GM19099 (cell line): ENCODE results near the gene PARD3B.

Source experiments
- POLR2A ChIP-seq: IDR thresholded peaks from 3 replicates; pipeline ENCODE4 v1.6.1; 2011; ENCODE audit warnings: low read depth; ENCODE audit not compliant: insufficient read length; ENCODE audit errors: extremely low read depth

Gene PARD3B

DNA sequence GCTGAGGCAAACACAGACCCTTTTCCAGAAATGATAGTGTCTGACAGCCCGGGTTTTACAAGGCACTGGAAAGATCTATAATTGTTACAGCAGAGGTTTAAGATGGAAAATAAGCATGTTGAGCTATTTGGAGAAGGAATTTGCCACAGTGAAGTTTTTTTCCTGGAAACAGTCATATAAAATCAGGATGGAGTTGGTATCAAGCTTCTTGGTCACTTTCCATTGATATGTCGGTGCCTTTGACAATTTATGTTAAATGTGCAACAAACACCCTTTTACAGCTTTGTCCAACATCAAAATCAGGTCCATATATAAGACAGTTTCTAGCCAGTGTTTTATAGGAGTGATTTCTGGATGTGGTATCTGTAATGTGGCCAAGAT, 1019.9 kb downstream of the PARD3B start:
- no peak for TF ChIP-seq POLR2A

DNA sequence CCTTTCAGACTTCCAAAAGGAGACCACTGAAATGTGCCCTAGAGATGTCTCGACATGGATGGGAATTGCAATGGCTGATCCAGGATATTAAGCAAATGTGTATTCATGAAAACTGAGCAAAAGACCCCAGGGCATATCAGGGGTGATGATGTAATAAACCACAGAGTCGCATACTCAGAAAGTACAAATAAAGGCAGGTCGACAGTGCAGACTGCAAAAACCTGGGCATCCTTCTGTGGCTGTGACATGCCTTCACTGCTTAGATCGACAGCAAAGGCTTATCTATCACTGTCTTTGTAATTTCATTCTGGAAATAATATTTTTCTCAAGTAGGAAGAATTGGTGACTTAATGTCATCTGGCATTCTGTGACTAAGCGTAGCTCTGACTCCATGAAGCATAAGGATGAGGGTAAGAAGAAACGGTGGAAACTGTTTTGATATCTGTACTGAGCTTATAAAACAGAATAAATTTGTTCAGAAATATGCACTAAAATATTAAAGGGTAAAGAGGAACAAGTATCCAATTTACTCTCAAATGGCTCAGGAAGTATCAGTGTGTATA, 1021.4 kb downstream of the PARD3B start:
- no peak for TF ChIP-seq POLR2A

DNA sequence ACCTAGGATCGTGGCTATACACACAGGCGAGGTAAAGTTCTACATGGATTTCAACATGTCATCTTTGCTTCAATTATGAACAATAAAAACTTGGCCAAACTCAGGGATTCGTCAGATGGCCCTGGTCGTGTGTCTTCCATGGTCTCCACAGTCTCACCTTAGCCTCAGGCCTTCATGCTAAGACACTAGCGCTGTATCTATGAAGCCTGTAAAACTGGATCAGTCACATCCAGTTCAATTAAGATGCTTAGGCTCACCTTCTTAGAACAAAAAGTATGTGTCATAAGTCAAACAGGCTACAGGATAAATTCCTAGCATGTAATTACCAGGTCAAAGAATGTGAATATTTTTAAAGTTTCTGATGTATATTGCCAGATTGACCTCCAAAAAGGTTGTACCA, 1023.3 kb downstream of the PARD3B start:
- no peak for TF ChIP-seq POLR2A

DNA sequence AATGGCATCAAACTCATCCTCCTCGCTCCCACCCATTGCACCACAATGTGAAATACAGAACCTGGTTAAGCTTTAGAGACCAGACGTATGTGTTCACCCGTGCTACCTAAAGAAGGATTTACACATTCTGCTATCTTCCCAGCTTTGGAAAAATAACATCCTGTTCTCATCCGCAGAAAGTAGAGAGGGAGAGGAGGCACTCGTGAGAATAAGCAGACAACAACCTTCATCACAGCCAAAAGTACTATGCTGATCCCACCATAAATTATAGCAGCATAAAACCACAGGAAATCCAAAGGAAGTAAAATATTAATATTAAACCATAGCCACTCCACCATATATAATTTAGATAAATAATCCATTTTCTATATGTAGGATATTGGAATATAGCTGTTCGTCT, 1025.4 kb downstream of the PARD3B start:
- no peak for TF ChIP-seq POLR2A

DNA sequence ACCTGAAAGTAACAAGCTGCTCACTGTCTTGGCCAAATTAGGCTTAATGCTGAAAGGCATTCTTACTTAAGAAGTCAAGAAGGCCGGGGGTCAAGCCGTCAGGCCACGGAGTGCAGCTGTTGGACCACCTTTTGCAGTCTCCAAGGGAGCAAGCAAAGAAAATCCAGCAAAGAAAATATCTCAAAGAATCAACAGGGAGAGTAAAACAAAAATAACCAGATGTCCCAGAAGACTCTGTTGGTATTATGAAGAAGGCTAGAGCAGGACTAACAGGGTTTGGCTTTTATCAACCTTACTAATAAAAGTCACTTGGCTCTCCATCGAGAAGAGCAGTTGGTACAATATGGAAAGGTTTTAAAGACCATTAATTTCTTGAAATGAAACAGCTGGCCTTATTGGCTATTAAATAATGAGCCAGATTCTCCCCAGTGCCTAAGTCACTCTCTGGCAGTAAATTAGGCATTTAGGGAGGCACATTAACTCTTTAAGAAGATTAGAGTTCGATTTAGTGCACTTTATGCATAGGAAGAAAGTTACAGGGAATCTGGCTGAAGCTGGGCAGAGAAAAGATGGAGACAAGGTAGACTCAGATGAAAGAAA, 1026.2 kb downstream of the PARD3B start:
- TF ChIP-seq POLR2A: no peak

DNA sequence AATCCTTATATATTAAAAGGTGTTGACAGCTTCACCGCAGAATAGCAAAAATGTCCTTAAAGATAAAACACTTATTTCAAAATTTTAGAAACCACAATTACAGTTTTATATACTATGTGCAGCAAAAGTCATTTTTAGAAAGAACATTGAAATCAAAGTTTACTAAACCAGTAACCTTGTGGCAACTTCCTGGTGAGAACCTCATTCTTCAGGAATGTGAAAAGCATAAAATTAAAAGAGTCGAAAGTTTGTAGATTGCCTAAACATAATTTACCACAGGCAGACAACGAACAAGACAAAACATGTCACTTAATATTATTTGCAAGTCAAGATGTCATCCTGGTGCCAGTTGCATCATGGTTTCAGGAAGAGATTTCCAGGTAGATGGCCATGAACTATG, 1028.7 kb downstream of the PARD3B start:
- TF ChIP-seq POLR2A: no peak

DNA sequence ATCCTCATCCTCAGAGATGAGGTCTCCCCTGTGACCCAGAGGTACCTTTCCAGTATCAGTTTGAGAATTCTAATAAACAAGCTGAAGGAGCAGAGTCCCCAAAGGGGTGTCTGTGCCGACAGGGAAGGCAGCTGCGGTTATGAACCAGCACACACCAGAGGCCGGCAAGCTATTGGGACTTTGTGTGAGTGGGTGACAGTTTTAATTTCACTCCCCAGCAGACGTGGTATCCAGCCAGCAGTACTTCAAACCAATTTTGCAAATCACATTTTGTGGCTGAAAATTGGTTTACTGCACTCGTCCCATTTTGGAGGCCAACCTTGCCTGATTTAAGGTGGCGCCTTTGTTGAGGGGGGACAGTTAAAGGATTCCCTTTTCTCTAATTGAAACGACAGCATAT, 1034.1 kb downstream of the PARD3B start:
- TF ChIP-seq POLR2A: no peak

DNA sequence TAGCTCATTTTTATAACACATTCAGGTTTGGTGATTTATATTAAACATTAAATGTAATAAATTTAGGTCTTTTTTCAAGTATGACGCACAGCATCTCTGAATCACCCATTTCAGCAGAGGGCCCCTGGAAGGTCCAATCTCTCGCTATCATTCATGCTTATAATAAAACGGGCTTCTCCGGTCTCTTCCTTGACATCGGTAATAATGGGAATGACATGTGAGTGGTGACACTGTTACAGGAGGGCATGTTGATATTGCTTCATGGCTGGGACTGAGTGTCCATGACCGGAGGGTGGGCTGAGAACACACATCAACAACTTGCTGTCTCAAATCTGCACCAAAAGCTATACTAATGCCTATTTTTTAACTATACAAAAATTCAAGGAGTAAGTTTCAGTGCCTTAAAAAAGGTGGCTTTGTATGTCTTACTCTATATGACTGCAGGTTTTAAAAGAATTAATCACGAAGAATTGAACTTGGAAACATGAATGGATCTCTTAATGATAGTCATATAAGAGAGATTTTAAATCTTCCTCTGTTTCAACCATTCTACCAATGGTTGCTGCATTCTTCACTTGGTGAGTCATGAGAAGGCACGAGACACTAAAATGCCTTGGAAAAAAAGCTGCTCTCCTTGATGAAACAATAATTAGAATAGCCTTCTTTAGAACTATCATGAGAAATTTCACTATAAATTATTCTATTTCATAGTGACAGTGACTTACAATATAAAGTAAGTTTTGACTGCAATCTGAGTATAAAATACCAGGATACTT, 1035.1 kb downstream of the PARD3B start:
- TF ChIP-seq POLR2A: no peak

DNA sequence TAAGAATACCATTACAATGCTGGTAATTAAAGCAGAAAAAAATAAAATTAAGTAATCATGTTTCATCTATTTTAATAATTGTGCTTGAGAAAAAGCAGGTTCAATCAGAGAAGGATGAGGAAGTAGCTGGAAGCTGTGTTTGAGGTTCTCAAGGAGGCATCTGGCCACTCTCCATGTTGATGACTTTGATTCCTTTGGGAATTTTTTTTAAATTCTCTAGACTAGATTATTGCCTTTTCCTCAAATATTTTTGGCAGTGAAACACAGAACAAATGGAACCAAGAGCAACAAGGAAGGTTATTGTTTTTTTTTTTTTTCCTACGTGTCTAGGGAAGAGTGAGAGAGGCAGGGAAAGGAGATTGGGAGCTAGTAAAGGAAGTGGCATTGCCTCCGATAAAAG, 1037.1 kb downstream of the PARD3B start:
- no peak for TF ChIP-seq POLR2A

DNA sequence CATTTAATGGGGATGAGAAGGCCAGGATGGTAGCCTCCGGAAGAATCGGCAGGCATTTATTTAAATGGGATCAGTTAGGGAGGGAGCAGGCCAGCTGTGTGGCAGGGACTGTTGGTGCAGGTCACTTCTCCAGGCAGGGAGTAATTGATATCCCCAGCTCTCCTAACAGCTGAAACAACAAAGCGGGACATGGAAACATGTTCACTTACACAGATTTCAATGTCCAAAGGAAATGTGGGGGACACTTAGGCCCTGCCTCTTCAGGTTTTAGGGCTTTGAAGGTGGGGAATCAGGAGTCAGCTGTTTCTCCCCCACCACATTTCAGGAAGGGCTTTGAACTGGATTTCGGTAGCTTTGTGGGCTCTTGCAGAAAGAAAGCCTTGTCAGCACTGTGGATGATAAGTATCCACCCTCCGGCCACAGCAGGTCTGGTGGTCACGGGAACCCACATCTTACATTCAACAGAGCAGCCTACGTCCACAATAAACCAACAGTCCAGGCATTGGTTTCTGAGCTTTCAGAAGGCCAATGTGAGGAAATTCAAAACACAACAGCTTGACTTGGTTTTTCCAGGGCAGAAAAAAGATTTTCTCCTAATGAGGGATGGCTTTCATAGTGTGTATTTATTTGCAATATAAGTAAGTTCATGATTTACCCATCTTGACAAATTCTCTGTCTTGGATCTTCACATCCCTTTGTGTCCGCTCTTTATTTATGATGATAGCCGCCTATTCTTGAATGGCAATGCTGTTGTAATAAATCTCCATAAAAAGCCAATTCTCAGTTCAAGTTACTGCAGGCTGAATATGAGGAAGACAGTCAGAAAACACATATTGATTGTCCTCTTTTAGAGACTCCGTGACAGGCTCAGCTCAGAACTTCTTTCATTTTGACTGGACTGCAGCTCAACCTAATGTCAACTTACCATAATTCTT, 1040.4 kb downstream of the PARD3B start:
- TF ChIP-seq POLR2A: no peak

DNA sequence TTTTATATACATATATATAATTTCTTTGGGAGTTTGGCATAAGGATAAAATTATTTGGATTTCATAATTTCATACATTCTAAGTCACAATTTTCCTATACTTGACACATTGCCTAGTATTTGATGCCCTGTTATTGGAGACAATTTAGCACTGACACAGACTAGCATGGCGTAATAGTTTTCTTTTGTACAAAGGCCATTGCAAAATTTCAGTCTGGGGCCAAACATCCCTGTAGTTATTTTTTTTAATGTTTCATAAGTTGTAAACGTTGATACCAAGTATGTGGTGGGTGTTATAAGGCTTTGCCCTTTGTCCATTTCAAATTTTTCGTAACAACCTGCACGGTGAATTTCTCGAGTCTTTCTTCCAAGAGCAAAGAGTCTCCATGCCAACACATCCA, 1041.4 kb downstream of the PARD3B start:
- TF ChIP-seq POLR2A: no peak

DNA sequence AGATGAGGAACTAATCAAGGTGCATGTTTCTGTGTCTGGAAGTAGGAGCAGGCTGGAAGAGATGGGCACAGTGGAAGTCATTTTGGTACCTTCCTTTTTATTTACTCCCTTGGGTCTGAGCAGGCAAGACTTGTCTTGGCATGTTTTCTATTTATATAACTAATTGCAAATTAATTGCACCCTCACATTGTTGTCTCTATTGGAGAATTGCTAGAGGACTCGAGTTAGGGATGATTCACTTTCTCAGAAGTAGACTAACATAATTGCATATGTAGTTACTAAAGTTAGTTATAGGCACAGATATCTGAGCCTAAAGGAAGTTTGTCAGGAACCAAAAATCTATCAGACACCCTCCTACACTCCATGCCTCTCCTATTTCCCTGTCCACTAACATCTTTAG, 1044.2 kb downstream of the PARD3B start:
- no peak for TF ChIP-seq POLR2A

DNA sequence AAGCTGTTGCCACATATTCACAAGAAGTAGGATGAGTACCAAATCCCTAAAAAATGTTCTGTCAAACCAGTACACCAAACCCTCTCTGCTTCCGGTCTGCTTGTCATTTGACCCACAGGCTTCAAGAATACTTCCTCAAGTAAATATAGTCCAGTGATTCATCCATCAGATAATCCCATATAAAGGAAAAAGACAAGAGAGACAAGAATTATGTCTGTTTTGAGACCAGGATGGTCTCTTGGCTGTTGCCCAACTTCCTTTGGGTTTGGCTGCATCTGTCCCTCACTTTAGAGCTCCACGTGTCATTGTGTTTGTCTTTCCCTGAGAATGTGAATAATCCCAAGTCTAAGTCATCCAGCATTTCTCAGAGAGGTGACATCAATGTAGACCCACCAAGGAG, 1045.5 kb downstream of the PARD3B start:
- no peak for TF ChIP-seq POLR2A

DNA sequence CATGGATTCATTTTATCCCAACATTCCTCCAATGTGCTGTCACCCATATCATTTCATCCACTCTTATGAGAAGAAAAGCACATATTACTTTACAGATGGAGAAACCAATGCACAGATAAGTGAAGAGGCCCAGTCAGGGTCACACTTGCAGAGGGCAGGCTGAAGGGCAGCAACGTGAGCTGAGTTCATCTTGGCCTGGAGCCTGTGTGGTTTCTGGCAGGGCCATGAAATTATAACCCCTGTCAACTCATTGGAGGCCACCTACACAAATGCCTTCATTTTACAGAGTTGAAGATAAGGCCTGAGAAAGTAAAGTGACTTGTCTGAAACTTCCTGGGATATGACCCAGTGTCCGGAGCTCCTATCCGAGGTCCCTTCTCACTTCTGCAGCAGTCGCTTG, 1048.6 kb downstream of the PARD3B start:
- no peak for TF ChIP-seq POLR2A

DNA sequence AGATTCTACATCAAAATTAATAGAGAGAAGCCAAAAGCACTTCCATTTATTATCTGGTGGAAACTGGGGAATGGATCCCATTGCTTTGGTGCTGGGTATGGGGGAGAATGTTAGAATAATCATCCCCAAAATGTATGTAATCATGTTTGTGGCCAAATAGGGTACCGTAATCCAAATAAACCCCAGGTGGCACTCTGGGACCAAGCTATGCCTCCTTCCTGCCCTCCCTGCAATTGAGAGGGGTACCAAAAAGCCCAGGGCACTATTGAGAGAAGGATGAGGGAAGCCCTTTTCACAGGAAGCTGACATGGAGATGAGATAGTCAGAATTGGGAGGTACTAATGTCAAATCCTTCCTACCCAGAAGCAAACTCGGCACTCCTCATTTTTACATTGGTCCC, 1051.3 kb downstream of the PARD3B start:
- TF ChIP-seq POLR2A: no peak
